Body of pancreas (tissue), 4 donors: ENCODE measurements around the gene DOCK4.

Experiments
- POLR2A ChIP-seq, 3 donors: fragments of 450-650 bp; IDR thresholded peaks; one replicate each; pipeline ENCODE4 v1.6.1; 2016; ENCODE audit warnings: antibody characterized with exemption in 3 of 3, mild to moderate bottlenecking in 2 of 3
- TF ChIP-seq, protein P1 (sequence below), 7 experiments: fragments of 450-650 bp in 4 of 7; fragments of 200-600 bp in 3 of 7; sonication (generic) in 3 of 7; IDR thresholded peaks; one replicate each; pipeline ENCODE4 v1.5.1; 2016 to 2019; ENCODE audit warnings: antibody characterized with exemption in 7 of 7

DNA sequence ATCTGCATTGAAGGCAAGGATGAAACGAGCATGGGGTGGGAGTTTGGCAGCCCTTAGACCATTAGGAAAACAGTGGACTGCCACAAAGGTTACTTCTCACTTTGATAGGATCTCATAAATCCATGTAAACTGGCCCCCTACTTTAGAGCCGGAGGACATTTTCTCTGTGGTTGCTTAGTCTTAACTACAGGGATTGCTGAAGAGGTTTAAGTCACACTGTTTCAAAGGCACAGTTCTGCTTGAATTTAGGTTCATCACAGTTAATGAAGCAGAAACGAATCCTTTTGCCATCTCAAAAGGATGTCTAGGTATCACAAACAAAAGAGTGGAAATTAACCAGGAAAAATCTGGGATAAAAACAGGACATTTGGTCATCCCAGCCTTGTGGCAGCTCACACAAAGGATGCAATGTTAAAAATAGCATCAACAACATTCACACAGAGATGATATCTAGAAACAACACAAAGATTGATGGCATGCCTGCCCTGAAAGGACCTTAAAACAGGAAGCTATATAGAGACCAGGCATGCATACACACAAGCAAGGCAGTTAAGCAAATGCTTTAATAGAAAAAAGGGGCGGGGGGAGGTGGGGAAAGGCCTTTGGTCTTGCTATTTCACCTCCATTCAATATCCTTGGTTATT lies 74.0 kb downstream of the DOCK4 start:
- no peak for TF ChIP-seq POLR2A (IDR thresholded peaks at IDR 0.05)
- TF ChIP-seq, protein P1, sequence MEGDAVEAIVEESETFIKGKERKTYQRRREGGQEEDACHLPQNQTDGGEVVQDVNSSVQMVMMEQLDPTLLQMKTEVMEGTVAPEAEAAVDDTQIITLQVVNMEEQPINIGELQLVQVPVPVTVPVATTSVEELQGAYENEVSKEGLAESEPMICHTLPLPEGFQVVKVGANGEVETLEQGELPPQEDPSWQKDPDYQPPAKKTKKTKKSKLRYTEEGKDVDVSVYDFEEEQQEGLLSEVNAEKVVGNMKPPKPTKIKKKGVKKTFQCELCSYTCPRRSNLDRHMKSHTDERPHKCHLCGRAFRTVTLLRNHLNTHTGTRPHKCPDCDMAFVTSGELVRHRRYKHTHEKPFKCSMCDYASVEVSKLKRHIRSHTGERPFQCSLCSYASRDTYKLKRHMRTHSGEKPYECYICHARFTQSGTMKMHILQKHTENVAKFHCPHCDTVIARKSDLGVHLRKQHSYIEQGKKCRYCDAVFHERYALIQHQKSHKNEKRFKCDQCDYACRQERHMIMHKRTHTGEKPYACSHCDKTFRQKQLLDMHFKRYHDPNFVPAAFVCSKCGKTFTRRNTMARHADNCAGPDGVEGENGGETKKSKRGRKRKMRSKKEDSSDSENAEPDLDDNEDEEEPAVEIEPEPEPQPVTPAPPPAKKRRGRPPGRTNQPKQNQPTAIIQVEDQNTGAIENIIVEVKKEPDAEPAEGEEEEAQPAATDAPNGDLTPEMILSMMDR (IDR thresholded peaks at IDR 0.05): no peak
